Inflammatory macrophage treated with lipopolysaccharide for 4 hours (primary cell): ENCODE measurements around the gene HDAC8.
"Not testable (repeated sequence)": the region's sequence is repeated elsewhere in the genome, so short reads cannot be mapped to it uniquely, and the experiment has no call there.

ENCODE experiments used
- DNase-seq: peaks from one replicate; pipeline ENCODE4 v3.0.0-alpha.2; 2020

HDAC8 gene

DNA sequence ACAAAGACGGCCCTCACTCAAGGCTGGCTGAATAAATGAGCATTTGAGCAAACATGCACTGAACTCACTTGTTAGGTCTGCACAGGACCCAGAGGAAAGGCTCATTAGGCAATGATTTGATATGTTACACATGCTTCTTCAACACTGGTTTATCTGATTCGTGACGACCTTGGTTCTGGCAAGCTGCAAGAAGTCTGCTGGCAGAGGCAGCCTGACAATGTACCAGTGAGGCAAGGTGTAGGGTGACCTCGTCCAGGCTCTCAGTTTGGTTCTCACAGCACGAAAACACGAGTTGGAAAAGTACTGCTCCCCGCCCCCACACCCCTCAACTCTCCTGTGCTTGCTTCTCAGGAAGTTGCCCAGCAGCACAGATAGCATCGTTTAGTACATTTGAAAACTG is 203.8 kb downstream of the HDAC8 start:
- DNase-seq, result no peak

DNA sequence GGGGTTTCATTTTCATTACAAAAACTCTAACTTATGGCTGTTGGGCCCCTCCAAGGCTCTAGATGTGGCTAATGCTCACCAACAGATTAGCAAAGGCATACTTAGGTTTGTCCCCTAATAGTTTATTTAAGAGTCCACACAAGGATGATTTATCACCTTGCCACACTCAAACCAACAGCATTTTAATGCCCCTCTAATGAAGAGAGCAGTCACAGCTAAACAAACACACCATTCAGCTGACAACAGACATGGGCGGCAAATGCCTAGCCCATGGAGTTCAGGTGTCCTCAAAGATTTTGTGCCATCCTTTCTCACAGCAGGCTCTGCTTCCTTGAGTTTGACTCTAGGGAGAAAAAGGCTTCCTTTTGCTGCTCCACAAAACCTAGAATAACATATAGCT is 205.1 kb downstream of the HDAC8 start:
- DNase-seq, result no peak

DNA sequence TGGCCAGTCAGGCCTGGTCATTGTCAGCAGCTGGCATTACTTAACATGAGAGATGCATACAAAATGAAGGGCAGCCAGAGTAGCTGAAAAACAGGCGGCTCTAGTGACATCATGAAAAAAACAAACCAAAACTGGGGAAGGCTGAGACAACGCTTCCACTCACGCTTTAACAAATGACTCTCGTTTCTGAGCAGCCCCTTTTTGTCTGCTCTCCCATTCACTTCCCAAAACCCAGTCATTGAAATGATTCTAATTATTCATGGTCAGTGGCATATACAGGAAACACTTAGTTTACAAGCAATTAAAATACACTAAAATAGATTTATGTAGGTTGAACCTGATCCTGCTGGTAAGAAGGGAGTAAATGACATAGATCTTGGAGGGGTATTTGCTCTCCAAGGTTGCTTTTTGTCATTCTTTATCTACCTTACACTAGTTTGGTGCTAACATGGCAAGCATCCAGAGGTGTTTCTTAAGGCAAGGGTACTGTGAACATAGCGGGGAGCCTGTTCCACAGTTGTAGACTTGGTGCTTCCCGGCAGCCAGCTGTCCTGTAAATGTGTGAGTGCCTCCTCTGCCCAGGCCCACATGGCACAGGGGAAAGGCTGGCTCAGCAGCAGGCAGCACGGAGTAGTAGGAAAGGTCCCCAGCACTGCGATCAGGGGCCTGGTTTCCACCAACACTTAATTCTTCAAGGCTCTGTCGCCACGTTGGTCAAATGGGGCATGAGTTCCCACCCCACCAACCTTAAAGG is 205.8 kb downstream of the HDAC8 start:
- DNase-seq, result no peak

DNA sequence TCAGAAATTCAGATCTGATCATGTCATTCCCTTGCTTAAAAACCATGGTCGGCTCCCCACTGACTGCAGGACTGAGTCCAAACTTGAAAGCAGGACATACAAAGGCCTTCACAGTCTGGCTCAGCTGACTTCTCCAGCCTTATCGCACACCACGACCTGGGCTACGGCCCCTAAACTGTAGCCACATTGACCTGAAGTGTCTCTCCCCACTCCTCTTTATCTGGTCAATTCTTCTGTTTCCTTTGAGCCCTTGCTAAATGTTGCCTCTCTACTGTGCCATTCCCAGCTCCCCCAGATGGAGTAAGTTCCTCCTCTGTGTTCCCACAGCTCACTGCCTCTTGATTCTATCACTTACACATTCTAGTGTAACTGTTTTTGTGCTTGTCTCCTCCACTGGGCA is 206.5 kb downstream of the HDAC8 start:
- DNase-seq, result no peak

DNA sequence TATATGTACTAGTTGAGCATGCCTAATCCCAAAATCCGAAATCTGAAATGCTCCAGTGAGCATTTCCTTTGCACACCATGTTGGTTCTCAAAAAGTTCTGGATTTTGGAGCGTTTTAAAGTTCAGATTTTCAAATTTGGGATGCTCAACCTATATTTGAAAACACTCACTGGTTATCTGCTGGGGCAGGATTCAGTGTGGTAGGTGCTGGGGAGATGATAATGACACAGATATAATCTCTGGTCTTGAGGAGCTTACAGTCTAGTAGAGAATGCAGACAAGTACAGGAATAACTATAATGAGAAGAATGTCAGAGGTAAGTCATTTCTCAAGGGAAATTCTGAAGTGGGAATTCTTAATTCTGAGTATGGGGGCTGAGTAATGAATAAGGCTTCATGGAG is 207.5 kb downstream of the HDAC8 start:
- DNase-seq, result no peak

DNA sequence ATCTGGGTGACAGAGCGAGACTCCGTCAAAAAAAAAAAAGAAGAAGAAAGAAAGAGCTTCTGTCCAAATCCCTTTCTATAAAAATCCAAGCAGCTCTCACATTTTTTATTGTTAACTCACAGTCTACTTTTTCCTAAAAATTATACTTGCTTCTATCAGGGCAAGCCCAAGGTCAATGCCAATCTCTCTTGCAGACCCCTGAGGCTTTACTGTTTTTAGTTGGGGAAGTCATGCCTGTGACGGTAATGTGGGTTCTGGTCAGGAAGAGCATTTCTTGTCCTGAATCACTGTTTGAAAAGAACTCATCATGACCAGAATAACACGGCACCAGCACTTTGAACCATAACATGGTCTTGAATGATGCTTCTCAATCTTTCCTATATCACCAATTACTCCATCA is 212.3 kb downstream of the HDAC8 start:
- no peak for DNase-seq

DNA sequence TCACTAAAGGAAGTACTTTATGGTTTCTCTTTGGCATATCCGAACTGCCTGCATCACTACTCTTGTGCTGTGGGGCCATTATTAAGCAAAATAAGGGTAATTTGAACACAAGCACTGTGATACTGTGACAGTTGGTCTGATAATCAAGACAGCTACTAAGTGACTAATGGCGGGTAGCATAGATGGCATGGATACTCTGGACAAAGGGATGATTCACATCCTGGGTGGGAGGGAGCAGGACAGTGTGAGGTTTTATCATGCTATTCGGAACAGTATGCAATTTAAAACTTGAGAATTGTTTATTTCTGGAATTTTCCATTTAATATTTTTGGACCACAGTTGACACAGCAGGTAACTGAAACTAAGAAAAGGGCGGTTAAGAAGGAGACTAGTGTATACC is 214.3 kb downstream of the HDAC8 start:
- no peak for DNase-seq

DNA sequence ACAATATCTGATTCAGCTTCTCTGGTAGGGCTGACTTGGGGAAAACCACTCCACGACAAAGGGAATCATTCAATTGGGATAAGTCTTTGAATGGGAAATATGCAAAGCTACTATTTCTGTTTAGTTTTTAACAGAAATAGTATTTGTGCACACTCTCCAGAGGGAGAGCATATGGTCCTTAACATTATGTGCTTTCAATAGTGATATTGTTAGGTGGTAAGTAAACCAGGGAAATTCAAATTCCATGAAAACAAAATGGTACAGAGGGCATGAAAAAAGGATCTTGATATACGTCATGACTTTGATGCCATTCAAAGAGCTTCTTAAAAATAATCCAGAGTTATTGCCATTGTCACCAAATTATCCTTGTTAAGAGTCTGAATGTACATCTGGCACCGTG is 219.9 kb downstream of the HDAC8 start:
- DNase-seq, result no peak

DNA sequence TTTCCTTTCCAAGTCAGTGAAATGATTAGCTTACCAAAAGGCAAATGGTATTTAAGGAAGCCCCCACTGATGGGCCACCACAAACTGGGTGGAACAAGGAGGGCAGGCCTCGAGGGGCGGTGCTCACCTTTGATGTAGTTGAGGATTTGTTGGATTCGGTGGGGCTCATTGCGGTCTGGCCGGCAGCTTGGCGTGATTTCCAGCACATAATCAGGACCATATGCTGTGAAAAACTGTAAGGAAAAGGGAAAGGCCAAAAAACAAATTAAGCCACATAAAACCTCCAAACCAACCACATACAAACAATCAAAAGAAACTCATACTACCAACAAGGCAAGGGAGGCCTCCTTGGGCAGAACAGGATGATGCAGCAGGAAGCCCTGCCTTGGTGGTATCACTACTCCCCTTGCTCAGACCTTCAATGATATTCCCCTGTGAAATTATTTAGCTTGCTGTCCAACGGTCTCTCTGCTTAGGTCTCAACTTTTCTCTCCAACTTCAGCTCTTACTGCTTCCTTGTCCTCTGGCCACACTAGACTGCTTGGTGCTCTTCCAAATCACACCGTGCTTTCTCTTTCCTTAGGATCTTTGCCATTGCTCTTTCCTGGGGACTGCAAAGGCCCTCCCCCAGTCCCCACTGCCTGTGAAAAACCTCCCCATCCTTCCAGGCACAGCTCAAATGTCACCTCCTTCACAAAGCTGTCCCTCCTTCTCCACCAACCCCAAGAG is 220.9 kb downstream of the HDAC8 start:
- DNase-seq, result no peak

DNA sequence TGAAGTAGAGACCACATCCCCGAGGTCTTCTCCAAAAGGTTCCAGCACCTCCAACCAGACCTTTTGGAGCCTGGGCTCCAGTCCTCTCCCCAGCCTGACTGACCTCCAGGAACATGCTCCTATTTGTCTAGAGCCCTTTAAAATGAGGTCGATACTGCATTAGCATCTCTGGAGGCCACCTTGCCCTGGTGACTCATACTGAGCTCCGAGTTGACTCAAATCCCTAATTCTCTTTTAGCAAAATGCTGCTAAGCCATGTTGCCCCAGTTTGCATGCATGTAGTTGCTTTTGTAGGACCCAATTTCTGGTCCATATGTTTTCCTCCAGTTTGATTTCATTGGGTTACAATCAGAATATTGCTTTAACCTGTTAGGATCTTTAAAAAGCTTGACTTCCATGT is 223.5 kb downstream of the HDAC8 start:
- no peak for DNase-seq

DNA sequence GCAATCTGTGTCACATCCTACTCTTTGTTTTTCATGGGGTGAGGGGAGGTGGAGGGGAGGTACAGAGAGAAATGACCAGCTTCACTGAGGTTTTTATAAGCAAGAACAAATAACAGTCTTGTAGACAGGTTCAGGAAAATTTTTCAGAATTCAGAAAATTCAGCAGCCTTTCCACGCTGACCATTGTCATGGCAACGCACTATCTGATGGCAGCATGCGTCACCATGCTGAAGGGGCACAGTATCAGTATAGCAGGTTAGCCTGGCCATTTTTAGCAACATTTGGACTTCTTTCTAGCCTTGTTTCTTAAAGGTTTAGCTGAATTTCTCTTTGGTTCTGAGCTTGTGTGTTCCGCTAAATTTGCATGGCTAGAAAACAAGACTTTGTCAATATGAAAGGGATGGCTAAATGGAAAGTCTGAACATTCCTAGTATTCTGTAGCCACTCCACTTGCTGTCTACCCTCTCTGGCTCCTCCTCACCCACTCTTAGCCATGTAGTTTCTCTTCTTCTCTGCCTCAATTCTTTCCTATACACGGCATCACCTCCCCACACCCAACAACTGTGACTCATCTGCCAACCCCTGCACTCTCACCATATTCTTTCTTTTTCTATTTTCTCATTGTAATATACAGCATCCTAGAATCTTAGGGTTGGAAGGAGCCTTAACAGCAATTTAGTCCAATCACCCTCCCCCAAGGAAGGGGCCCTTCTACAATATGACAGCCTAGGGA is 224.2 kb downstream of the HDAC8 start:
- DNase-seq, result no peak

DNA sequence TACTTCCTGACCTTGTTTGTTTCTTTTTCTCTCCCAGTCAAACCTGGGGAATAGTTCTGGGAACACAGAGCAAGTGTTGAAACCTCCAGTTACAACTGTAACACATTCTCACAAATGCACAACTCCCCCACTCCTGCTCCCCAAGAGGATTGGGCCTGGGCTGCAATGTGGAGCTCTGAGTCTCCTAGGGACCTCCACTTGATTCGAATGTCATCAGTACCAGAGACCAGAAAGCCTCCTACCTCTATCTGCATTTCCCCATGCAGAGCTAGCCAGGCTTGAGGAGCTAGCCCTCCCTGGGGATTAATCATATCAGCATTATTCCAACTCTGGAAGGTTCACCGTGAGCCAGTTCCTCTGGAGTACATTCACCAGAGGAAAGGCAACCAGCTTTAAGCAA is 225.3 kb downstream of the HDAC8 start:
- no peak for DNase-seq

DNA sequence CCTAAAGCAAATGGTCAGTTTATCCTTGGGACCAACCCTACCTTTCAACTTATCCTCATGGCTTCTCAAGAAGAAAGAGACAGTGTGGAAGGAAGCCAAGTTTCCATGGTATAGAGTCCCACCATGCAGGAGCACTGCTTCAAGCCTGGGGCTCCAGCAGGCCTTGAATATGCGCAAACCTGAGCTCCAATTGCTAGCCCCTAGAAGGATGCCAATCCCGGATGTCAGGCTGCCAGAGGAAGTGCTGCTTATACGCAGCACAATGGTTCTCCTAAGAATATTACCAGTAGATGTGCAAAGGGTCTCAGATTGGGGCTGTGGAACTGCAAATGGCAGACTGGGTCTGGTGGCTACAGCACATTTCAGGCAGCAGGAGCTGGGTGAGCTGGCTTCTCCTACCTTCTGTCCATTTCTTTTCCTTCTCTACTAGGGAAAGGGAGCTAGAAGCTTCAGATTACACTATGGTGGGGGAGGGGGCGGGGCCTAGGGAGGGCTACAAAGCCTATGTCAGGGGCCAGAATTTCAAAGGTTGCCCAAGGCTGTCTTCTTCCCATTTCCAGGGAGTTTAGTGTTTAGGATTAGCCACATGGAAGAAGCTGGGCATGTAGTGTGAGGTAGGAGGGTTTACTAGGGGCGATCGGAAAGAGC is 226.2 kb downstream of the HDAC8 start:
- no peak for DNase-seq

DNA sequence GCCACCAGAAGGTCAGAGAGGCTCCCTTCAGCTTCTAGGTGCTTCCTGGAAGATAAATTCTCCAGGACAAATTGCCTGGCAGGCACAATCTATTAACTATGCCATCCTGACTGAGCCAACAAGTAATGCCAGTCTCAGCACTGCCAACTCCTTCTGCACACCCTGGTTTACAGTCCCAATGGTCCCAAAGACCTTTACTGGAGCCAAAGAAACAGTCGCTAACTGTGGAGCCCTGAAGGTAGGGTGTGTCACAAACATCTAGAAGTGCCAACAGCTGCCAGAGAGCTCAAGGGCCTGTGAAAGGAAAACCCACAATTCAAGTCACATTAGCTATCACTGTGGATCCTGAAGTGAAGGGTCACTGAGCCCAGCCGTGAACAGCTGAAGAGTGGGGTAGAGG is 232.0 kb downstream of the HDAC8 start:
- no peak for DNase-seq

DNA sequence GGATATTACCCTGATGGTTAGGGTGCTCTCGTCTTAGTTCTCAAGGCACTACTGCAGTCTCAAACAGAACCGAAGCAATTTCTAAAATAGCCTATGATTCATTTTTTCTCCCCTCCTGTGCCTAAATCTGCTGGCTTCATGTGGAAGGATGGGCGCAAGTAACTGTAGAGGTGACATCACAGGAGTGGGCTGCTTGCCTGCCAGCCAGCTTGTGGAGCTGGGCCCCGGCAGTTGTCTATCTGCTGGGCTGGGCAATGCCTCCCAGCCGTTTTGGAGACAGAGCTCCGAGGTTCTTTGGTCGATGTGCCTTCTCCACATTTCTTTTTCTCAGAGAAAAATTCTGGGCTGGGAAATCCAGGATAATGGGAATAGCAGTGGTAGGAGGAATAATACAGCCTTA is 232.6 kb downstream of the HDAC8 start:
- DNase-seq, result no peak

DNA sequence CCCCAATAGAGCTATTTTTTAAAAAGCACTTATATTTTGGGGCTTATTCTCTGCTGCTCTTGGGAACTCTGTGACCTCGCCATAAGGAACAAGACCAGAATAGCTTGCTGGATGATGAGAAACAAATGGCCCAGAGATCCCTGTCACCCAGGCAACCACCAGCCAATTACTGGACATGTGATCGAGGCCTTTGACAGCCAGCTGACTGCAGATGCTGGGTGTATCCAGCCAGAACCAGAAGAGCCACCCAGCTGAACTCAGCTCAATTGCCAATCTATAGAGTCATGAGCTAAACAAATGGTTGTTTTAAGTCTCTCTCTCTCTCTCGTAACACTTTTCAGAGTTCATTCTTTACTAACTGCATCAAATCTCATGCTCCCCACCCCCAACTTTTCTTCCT is 242.5 kb downstream of the HDAC8 start:
- no peak for DNase-seq

DNA sequence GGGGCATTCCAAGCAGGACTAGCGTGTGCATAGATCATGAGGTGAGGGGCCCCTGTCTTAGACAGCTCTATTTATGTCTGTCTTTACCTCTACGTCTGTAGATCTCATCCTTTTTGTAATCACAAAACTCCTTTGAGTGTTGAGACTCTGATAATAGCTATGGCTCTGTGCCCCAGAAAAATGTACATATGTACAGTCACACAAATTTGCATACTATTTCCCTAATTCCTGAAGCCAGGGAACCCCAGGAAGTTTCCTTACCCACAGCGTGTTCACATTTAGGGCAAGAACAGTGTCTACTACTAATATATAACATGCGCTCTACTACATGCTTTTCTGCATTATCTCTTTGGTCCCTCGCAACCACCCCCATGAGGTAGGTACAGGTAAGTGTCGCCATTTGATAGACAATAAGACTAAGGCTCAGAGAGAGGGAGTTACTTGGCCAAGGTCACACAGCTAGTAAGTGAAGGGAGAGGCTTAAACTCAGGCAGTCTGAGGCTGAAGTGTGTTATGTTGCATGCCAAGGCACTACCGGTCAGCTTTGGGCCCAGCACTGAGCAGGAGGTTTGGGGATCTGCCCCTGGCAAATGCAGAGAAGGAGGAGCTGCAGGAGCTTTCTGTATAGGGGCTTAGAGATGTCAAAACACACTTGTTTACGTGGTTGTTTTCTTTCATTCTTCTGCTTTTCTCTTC is 245.9 kb downstream of the HDAC8 start:
- no peak for DNase-seq

DNA sequence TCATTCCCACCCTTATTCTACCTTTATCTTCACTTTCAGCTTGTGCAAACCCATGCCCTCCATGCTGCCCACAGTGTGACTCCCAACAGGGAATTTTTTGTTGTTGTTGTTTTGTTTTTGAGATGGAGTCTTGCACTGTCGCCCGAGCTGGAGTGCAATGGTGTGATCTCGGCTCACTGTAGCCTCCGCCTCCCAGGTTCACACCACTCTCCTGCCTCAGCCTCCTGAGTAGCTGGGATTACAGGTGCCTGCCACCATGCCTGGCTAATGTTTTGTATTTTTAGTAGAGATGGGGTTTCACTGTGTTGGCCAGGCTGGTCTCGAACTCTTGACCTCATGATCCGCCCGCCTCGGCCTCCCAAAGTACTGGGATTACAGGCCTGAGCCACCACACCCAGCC is 253.0 kb downstream of the HDAC8 start:
- not testable (repeated sequence) for DNase-seq

DNA sequence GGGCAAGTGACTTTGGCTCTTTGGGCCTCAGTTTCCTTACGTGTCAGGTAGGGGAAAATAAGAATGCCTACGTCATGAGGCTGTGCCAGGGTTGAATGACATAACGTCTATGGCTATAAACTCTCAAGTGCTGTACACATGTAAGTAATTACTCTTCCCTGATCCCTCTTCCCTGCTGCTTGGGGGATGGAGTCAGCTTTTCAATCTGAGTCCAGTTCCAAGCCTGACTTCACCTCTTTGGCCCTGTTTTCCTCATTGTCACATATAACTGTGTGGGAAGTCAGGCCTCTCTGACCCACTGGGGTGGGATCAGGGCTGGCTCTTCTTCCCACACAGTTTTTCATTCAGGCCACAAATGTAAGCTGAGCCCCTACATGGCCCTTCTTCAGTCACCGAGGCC is 255.5 kb downstream of the HDAC8 start:
- DNase-seq, result no peak

DNA sequence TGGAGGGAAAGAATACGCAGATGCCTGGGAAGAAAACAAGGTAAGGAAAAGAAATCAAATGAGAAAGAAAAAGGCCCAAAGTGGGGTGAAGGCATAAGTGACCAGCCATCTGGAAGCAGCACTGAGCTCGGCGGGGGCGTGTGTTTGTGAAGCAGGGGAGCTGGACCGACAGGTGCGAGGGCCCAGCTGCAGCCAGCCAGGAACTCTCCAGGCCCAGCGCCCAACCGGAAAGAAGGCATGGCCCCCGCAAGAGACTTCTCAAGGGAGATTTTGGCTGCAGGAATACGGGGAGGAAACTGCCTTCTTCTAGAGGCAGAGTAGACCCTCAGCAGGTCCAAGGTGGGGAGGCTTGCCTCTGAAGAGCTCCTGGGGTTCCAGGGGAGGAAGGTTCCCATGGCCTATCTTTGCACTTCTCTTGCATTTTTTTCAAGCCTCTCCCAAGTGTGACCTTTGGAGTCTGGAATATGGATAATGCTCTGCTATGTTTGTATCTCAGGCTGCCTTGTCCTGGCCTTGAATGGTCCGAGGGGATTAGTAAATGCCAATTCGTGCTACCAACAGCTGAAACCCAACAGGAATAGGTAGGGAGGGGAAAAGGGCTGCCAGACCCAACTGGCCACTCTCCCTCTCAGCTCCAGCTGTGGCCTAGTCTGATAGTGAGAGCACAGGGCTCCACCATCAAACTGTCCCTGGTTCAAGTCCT is 256.1 kb downstream of the HDAC8 start:
- no peak for DNase-seq

DNA sequence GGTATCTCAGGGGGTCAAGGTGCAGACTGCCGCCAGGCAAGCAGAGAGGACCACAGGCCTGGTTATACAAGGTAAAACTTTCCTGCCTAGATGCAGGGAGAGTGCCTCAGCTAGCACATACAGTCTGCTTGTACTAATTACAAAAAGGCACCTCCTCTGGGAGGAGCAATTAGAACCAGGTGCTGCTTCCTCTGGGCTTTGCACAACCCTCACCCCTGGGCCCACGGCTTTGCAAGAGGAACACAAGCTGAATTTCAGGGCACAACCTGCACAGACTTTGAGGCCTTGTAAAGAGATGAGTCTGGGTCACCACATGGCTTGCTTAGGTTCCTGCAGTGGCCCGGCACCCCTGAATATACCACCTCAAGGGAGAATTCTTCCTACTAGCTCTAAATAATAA is 257.8 kb downstream of the HDAC8 start:
- no peak for DNase-seq
